Measurements from ENCODE around the gene SOX9. TPM values are rescaled to one million over a fixed set of nuclear protein-coding genes. Genes with fewer than 3 reads are reported as not detected.

The SOX9 gene
- total RNA-seq, 4 donors from 2014 or later, result 35.2 to 55.7 (median 42.3) TPM

DNA sequence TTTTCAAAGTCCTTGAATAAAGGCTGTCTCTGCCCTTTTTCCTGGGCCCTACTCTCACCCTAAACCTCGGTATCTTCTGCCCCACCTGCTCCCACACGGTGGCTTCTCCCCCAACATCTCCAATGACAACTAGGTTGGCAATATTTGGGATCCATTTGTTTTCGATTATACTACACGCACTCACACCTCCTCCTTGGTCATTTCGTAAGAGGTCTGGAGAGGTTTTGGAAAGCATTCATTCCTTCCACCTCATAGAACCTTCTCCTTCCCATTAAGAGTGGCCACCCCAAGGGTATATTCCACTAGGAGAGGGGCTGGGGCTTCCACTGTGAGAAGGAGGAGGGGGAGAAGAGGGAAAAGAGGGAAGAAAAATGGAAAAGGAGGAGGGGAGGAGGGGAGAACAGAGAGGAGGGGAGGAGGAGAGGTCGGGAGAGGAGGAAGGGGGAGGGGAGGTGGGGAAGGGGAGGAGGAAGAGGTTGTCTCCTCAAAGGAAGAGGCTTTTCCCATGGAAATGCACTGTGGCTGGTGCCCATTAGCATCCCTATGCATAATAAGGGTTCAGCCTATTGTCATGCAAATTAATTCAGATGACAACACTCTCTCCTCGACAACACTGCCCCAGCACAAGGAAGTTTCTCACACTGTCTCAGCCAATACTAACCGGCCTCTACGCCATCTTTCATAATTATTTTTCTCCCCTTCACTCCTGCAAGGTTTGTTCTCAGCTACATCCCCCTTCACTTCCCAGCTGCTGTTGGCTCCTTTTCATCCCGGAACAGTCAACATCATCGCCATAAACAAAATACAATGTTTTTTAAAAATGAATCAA is 30.0 kb downstream of the SOX9 start:
- no peak for TF ChIP-seq CTCF (IDR thresholded peaks at IDR 0.05)
- no peak for TF ChIP-seq POLR2AphosphoS5 (IDR thresholded peaks at IDR 0.05)
- TF ChIP-seq EP300 (IDR thresholded peaks at IDR 0.05; ENCODE audit: low read depth), result no peak
- no peak for TF ChIP-seq POLR2A (IDR thresholded peaks at IDR 0.05)
- Histone ChIP-seq H3K9me3 (no peaks in the 10 kb centered on the region), H3K36me3 (no peaks in the 10 kb centered on the region), H3K4me3 (no peak overlapping the region), H3K27ac (no peak overlapping the region), H3K27me3 (no peaks in the 10 kb centered on the region), H3K4me1 (peaks cover 0 to 9% (median 6%) of the 10 kb centered on the region in 4 donors)
- 68 to 74% methylated on average over 9 to 11 of the region's 11 CpGs for WGBS, 2 donors (ENCODE audit: low coverage in 1 of 2)
- DNase-seq, result no peak
- in situ Hi-C loops (cut with MboI; ENCODE audit: low pct_ligation_motif_present in 1 of 4, low pct_unique_long_range_greater_than_20kb in 1 of 4, low sequenced_read_pairs in 3 of 4) (no loop called here), intact Hi-C loops (cut with DNase I; ENCODE audit: low total_unique reads) (no loop called here)

- intact Hi-C loops (cut with DNase I; ENCODE audit: low total_unique reads), result no loop called here
These were observed 31.0 kb downstream of the SOX9 start for GRCh38 chr17:72151565-72152386.

DNA sequence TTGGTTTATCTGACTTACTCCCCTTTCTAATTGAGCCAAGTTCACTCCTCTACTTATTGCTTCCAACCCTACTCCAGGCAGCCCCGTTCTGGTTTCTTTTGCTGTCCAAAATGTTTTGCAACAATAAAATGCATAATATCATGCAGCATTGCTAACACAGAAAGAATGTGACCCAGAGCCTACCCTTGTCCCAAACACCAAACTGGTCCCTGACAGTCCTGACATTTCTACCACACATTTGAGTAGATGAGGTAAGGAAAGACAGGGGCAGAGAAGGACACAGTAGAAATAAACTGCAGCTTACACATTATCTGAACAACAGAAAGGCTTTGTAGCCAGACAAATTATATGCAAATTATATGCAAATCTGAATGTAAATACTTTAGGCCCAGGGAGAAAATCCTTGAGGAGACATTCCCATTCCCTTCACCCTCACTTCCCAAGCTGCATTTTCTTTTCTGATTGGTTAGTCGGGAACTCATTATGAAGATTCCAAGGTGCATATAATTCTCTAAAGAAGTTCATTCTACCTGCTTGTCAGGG is 31.6 kb downstream of the SOX9 start:
- intact Hi-C loops (cut with DNase I; ENCODE audit: low total_unique reads), result no loop called here
- H3K4me3 ChIP-seq, result no peak overlapping the region
- TF ChIP-seq EP300 (IDR thresholded peaks at IDR 0.05; ENCODE audit: low read depth) (no peak), POLR2A (IDR thresholded peaks at IDR 0.05) (no peak), POLR2AphosphoS5 (IDR thresholded peaks at IDR 0.05) (no peak), CTCF (IDR thresholded peaks at IDR 0.05) (no peak)
- no peaks in the 10 kb centered on the region for H3K27me3 ChIP-seq
- peaks cover 0 to 9% (median 6%) of the 10 kb centered on the region in 4 donors for H3K4me1 ChIP-seq
- H3K27ac ChIP-seq, result no peak overlapping the region
- no peaks in the 10 kb centered on the region for H3K36me3 ChIP-seq
- in situ Hi-C loops (cut with MboI; ENCODE audit: low pct_ligation_motif_present in 1 of 4, low pct_unique_long_range_greater_than_20kb in 1 of 4, low sequenced_read_pairs in 3 of 4), result no loop called here
- no peaks in the 10 kb centered on the region for H3K9me3 ChIP-seq
- 50 to 66% methylated on average over 1 to 2 of the region's 2 CpGs for WGBS, 2 donors (ENCODE audit: low coverage in 1 of 2)
- no peak for DNase-seq

More at GRCh38 chr17:72151565-72152386, 31.0 kb downstream of the SOX9 start:
- Histone ChIP-seq H3K4me1 (peaks cover 0 to 9% (median 6%) of the 10 kb centered on the region in 4 donors), H3K9me3 (no peaks in the 10 kb centered on the region), H3K27ac (peak overlapping the region in 1 of 4 donors; percentile 42), H3K27me3 (no peaks in the 10 kb centered on the region), H3K4me3 (no peak overlapping the region), H3K36me3 (no peaks in the 10 kb centered on the region)
- DNase-seq, result peak; percentile 29
- in situ Hi-C loops (cut with MboI; ENCODE audit: low pct_ligation_motif_present in 1 of 4, low pct_unique_long_range_greater_than_20kb in 1 of 4, low sequenced_read_pairs in 3 of 4), result no loop called here
- WGBS, 2 donors (ENCODE audit: low coverage in 1 of 2), result 34 to 54% methylated on average over 3 to 11 of the region's 11 CpGs
- TF ChIP-seq POLR2A (IDR thresholded peaks at IDR 0.05) (no peak), CTCF (IDR thresholded peaks at IDR 0.05) (no peak), EP300 (IDR thresholded peaks at IDR 0.05; ENCODE audit: low read depth) (no peak), POLR2AphosphoS5 (IDR thresholded peaks at IDR 0.05) (no peak)
